Peyer's patch (tissue), 4 donors: ENCODE results near the gene TBC1D30.

ENCODE experiments used
- CTCF ChIP-seq, 6 experiments: fragments of 450-650 bp in 4 of 6; fragments of 200-600 bp in 2 of 6; sonication (generic) in 1 of 6; IDR thresholded peaks; one replicate each; pipeline ENCODE4 v1.5.1; 2017 to 2019; ENCODE audit warnings: antibody characterized with exemption in 6 of 6, mild to moderate bottlenecking in 3 of 6, moderate library complexity in 1 of 6
- POLR2A ChIP-seq, 2 donors: fragments of 450-650 bp; IDR thresholded peaks; one replicate each; pipeline ENCODE4 v1.5.1; 2017; ENCODE audit warnings: antibody characterized with exemption in 2 of 2, mild to moderate bottlenecking in 2 of 2, moderate library complexity in 2 of 2

- TF ChIP-seq CTCF (IDR thresholded peaks at IDR 0.05) (no peak), POLR2A (IDR thresholded peaks at IDR 0.05) (no peak)
Measured at GRCh38 chr12:64837427-64837826, 13.0 kb downstream of the TBC1D30 start.
